ENCODE results near the gene NUDT16.
"Not testable (repeated sequence)": the region's sequence is repeated elsewhere in the genome, so short reads cannot be mapped to it uniquely, and the experiment has no call there.

Gene NUDT16

DNA sequence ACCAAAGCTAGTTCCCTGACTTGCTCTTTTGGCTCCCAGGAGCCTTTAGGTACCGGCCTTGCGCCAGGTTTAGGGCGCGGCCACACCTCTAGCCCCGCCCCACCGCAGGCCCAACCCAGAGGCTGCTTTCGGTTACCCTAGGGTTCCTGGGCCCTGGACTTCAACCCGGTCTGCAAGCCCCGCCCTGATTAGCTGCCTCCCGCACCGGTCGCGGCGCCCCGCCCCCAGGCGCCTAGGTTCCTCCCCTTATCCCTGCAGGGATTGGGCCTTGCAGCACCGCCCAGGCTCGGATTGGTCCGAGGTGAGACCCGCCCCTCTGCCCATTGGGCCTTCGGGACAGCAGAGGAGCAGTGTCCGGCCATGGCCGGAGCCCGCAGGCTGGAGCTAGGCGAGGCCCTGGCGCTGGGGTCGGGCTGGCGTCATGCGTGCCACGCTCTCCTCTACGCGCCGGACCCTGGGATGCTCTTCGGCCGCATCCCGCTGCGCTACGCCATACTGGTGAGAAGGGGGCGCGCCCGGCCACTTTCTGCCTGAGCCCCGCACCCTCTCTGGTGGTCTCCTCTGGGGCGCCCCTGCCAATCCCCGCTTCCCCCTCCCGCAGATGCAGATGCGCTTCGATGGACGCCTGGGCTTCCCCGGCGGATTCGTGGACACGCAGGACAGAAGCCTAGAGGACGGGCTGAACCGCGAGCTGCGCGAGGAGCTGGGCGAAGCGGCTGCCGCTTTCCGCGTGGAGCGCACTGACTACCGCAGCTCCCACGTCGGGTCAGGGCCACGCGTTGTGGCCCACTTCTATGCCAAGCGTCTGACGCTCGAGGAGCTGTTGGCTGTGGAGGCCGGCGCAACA lies at the start of gene NUDT16:
Gene NUDT16, plus strand, starts transcription at position 330 of the 847 bp plus-strand sequence. Its CDS starts 31 bp downstream, at position 361.
- DNase-seq (ENCODE audit: low spot score): peak; percentile 52

DNA sequence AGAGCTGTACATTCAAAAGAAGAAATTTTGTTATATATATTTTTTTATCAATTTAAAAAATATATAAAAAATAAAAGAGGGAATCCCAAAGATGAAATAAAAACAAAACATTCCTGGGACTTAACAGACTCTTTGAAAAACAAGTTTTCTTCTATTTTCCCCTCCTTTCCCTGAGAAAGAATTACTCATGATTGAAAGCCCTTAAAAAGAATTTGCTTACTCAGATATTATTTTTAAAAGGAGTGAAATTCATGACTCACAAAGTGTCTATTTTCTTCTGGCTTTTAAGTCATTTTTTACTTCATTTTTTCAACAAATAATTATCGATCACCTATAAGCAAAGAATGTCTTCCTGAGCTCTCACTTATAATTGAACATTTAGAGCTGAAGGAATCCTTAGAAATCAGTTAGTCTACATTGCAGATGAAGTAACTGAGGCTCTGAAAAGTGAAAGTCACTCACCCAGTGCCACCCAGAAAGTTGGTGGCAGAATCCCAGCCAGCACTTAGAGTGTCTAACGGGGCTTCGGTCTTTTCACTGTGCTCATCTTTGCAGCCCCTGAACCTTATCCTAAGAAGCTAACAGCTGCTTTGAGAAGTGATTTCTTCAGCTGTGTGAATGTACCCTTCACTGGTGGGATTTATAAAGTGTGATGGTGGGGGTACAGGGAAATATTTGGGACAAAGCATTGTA lies 42.5 kb upstream of the NUDT16 start:
- DNase-seq (ENCODE audit: low spot score): no peak

DNA sequence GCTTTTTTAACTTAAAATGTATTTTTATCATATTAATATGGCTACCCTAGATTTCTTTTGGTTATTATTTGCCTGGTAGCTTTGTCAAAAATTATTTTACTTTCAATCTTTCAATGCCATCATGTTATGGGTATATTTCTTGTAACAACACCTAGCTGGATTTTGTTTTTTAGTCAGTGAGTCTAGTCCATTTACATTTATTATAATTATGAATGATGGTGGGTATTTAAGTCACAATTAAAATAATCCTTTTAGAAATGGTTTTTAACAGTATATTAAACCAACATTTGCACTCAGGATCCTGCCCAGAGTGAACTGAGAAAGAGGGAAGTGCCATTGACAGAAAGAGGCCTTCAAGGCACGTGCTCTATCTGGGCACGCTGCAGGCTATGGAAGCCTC lies 39.8 kb upstream of the NUDT16 start:
- no peak for DNase-seq (ENCODE audit: low spot score)

DNA sequence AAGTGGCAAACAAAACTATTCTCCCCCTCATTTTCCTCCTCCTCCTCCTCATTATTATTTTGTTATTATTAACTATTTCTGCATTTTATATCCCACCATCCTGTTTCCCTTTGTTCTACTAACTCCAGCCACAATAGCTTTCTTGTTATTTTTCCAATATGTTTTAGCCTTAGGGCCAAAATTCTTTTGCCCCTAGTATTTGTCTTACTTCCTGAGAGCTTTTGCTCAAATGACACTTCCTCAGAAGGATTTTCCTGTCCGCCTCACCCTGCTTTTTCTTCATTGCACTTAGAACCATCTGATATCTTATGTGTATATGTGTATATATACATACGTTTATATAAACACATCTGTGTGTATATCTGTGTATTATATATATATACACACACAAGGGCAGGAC lies 32.7 kb upstream of the NUDT16 start:
- no peak for DNase-seq (ENCODE audit: low spot score)

DNA sequence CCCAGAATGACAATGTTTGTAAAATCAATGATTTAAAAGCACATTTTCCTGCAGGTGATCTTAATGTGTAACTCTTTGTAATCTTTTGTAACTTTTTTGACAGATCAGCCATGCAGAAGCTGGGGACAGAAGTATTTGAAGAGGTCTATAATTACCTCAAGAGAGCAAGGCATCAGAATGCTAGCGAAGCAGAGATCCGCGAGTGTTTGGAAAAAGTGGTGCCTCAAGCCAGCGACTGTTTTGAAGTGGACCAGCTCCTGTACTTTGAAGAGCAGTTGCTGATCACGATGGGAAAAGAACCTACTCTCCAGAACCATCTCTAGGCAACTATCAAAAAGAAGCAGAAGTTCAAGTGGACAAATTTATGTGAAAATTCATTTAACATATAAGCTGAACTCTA lies 32.1 kb upstream of the NUDT16 start:
- no peak for DNase-seq (ENCODE audit: low spot score)

DNA sequence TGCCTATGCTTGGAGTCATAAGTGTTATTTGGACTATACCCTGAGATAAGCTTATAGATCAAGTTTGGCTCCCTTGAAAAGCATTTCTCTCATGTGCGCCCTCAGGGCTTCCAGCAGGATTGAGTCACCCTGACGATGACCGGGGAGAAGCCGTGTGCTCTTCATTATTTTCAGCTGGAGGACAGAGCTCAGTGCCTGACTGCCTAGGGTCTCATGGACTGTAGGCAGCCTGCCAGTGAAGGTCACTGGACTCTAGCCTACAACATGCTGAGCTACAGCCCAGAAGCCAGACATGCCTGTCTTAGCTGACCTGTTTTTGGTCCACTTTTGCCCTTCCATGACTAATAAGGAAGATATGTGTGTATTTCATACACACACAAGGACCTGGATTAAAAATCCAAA lies 31.6 kb upstream of the NUDT16 start:
- DNase-seq (ENCODE audit: low spot score): no peak

DNA sequence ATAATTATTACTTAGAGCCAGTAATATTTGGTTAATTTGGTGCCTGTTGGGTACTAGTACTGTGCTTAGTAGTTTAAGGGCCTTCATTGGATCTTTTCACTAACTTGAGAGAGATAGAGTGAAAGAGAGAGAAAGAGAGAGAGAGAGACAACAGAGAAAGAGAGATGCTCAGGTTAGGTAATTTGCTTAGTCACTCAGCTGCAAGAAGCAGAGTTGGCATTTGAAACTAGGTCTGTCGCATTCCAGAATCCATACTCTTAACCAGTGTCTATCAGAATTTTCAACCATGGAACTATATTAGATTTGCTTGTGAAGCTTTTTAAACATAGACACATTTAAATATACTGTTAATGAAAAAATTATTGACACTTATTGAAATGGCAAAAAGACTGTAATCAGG lies 31.1 kb upstream of the NUDT16 start:
- no peak for DNase-seq (ENCODE audit: low spot score)

DNA sequence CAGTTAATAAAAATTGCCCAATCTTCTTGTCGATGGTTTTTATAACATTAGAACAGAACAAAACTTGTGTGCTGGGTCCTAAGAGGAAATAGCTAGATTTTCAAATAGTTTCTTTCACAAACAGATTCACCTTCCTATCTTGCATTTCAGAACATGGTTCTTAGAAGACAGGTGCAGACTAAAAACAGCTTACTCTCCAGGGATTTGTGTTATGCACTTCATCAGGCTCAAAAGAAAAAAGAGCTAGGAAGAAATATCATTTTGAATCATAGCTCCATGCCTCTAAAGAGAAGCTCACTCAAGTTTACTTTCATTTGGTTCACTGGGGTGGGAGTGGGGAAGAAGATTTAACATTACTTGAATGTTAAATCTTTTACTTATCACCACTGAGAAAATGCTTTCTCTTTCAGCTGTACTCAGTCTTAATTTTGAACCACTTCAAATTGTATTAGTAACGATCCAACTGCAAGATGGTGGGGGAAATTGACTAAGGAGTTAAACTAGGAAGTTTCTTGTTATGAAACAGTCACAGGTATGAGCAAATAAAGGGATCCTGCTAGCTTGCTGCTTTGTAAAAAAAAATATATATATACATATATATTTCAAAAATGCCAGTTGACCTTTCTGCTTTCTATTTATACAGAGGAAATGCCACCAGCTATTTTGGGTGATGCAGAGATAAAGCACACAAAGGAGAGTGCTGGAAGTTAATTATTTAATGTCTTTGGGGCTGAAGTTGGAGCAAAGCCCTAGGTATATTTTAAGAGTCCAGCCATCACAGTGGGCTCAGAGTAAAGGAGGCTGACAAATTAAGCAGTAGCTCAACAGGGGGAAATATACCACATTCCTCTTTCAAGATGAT lies 28.3 kb upstream of the NUDT16 start:
- DNase-seq (ENCODE audit: low spot score): no peak

DNA sequence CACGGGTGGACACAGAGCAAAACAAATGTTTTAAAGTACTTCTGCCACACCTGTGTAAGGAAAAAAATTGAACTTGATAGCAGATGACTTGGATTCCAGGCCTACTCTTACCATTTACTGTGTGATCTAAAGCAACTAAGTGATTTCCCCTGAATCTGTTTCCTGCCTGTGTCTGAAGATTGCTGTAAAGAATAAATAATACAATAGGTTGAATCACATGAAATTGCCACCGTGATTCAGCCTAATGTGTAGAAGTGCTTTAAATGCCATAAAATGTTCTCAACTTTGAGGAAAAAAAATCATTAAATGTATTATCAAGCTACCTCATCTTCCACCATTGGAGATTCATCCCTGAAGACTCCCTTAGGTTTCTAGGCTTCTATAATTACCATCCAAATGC lies 27.6 kb upstream of the NUDT16 start:
- DNase-seq (ENCODE audit: low spot score): no peak

DNA sequence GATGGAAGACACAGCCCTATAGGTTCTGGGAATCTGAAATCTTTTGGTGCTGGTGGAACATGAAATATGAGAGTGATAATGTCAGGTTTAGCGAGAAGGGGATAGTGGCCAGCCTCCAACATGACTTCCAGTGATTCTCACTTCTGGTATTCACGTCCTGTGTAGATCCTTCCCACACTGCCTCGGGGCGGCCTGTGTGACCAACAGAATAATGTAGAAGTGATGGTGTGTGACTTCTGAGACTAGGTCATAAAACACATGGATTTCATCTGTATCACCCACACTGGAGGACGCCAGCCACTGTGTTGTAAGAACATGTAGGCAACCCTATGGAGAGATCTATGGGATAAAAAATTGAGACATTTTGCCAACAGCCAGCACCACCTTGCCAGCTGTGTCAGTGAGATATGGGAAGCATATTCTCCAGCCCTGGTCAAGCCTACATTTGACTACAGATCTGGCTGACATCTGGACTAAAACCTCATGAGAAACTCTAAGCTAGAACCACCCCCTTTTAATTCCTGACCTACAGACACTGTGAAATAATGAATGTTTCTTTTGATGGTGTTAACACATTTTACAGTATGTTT lies 25.5 kb upstream of the NUDT16 start:
- DNase-seq (ENCODE audit: low spot score): no peak

DNA sequence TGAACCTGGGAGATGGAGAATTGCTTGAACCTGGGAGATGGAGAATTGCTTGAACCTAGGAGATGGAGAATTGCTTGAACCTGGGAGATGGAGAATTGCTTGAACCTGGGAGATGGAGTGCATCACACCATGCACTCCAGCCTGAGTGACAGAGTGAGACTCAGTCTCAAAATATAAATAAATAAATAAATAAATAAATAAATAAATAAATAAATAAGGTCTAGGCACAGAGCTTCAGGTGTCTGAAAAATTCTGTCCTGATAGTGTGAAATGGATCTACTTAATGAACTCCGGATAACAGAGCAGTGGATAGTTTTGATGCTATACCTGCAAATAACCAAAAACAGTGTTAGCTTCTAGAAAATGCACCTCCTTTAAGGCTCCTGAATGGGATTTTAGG lies 24.3 kb upstream of the NUDT16 start:
- no peak for DNase-seq (ENCODE audit: low spot score)

DNA sequence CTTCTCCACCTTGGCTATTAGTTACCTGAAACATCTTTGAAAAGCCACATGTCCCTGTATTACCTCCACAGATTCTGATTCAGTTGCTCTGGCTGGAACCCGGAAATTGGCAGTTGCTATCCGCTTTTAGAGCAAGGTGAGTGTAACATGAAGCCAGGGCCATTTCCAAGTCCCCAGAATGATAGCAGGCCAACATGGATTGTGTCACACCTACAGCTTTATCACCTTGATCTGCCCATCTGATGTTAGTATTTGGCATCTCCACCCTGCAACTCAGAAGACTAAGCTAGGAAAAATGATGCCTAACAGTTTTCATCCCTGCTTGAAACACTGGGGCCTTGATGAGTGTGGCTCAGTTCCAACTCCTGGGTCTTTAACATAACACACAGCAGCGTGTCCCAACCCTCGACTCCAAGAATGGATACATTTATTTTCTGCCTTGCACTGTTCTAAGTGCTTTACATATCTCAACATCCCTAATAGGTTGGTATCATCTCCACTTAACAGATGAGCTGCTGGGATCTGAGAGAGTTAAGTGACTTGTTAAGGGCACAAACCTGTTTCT lies 21.3 kb upstream of the NUDT16 start:
- no peak for DNase-seq (ENCODE audit: low spot score)

DNA sequence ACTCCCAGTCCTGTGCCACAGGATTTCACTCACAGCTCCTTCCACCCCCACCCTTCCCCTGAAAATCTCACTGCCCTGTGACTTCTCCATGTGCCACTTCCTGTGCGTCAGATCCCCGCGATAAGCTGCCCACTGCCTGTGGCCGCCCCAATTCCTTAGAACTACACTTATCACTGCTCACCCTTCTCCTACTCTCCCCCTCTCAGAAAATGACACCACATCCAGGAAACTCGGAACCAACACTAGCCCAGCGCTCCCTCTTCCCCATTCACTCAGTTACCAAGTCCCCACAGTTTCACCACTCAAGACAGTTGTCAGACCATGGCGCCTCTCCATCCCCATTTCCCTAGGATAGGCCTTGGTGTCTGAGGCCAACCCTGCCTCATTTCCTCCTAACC lies 20.5 kb upstream of the NUDT16 start:
- not testable (repeated sequence) for DNase-seq (ENCODE audit: low spot score)

DNA sequence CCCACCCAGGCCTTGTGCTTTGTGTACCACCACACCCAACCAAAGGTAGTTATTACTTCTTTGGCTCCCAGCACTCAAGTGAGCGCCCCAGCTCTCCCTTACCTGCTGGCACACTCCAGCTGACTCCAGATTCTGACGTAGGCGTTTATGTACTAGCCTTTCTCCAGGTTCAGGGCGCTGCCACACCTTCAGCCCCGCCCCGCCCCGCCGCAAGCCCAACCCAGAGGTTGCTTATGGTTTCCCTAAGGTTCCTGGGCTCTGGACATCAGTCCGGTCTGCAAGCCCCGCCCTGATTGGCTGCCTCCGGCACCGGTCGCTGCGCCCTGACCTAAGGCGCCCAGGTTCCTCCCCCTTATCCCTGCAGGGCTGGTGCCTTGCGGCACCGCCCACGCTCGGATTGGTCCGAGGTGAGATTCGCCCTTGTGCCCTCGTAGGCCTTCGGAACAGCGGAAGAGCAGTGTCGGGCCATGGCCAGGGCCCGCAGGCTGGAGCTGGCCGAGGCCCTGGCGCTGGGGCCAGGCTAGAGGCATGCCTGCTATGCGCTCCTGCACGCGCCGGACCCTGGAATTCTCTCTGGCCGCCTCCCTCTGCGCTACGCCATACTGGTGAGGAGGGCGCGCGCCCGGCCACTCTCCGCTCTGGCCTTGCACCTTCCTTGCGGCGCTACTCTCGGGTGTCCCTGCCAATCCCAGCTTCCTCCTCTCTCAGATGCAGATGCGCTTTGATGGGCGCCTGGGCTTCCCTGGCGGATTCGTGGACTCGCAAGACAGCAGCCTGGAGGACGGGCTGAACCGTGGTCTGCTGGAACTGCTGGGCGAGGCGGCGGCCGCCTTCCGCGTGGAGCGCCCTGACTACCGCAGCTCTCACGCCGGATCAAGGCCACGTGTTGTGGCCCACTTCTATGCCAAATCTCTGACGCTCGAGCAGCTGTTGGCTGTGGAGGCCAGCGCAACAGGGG lies 19.8 kb upstream of the NUDT16 start:
- peak; percentile 29 for DNase-seq (ENCODE audit: low spot score)

DNA sequence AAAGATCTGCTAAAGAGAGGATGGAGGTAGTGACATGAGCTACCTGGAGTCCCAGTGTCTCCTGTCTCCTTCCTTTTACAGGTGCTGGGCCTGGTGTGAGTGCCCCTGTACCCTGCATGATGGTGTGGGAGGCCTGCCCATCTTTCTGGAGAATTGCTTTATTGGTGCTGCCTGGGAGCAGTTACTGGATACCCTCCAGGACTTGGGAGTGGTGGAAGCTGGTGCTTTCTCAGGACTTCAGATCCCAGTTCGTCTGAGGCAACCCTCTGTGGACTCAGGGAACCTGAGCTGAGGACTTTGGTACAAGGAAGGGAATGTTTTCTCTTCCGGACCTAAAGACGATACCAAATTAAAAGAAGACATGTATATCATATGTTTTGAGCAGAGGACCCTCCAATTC lies 18.3 kb upstream of the NUDT16 start:
- DNase-seq (ENCODE audit: low spot score): no peak

DNA sequence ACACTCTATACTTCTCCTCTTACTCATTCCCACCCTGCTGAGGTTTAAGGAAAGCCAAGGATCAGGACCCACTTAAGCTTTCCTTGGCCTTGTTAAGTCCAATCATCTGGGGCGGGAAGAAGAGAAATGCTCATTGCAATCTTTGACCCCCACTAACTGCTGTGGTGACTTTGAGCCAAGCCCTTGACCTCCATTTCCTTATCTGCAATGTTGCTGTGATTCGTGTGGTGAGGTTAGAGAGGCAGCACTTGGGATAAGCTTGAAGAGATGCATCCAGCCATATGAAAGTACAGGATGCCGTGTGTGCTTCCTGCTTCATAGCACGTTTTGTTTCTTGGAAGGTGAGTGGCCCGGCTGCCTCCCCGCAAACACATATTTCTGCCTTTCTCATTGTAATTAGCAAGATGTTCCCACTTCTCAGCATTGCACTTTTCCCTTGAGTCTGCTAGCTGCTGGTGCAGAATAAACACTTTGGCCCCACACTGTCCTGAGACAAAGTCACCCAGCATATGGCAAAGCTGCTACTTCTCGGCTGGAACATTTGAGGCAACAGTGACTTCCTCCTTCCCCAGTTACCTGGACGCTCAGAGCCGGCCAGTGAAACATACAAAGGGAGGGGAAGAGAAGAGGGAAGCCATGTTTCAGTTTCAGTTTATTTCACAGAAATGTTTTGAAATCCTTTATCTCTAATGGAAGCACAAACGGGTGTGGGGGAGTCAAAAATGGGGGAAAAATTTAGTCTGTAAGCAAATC lies 10.5 kb upstream of the NUDT16 start:
- no peak for DNase-seq (ENCODE audit: low spot score)

DNA sequence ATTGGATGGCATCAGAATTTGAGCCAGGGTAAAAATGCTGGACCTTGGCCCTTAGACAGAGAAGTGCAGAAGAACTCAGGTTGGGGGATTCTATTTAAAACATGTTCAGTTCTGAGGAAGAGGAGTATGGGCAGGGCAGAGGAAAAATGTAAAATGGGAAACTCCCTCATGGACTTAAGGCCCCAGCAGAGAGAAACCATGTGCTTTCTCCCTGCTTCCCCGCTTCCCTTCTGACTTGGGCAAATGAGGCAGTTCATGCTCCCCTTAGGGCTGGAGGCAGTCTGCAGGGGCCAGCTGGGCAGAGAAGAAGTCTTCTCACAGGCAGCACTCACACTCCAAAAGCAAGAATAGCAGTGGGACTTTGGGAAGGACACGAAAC lies 9.9 kb upstream of the NUDT16 start:
- DNase-seq (ENCODE audit: low spot score): no peak

DNA sequence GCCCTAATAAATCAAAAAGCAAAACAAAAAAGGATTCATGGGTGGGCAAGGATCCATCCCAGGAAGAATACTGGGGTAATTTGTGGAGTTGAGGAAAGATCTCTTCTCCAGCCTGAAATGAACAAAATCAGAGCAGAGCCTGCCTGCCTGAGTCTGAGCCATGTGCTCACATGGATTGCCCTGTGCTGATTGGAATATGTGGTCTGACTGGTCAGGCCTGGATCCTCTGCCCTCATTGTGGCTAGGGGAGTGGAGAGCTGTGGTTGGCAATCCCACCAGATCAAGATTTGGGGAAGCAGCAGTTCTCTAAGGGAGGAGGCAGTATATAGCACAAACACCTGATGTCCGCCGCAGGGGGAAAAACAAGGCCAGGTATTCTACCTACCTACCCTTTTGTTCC lies 6.8 kb upstream of the NUDT16 start:
- DNase-seq (ENCODE audit: low spot score): no peak

DNA sequence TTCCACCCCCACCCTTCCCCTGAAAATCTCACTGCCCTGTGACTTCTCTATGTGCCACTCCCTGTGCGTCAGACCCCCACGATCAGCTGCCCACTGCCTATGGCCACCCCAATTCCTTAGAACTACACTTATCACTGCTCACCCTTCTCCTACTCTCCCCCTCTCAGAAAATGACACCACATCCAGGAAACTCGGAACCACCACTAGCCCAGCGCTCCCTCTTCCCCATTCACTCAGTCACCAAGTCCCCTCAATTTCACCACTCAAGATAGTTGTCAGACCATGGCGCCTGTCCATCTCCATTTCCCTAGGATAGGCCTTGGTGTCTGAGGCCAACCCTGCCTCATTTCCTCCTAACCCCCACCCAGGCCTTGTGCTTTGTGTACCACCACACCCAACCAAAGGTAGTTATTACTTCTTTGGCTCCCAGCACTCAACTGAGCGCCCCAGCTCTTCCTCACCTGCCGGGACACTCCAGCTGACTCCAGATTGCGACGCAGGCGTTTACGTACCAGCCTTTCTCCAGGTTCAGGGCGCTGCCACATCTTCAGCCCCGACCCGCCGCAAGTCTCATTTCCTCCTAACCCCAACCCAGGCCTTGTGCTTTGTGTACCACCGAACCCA lies 641 bp upstream of the NUDT16 start:
- not testable (repeated sequence) for DNase-seq (ENCODE audit: low spot score)
